HG03095 (cell line): ENCODE data around the gene HMMR.
A peak's percentile ranks its signal among the peaks of the same experiment; 100 is the strongest.
"Not testable (repeated sequence)": the region's sequence is repeated elsewhere in the genome, so short reads cannot be mapped to it uniquely, and the experiment has no call there.

Experiments
- ATAC-seq: cut with Tn5 transposase; IDR thresholded peaks from one replicate; pipeline ENCODE4 v1.9.1; 2021; ENCODE audit warnings: moderate library complexity; ENCODE audit not compliant: unreplicated experiment

Gene HMMR

GRCh38 chr5:163505368-163506094 is 45.1 kb downstream of the HMMR start, which contains the start of gene MAT2B:
Gene MAT2B, plus strand, starts transcription at chr5:163505619. Its CDS starts 68 bp downstream, at chr5:163505687.
- peak; percentile 84 for ATAC-seq

GRCh38 chr5:163506095-163506457 is 45.6 kb downstream of the HMMR start:
- ATAC-seq: peak; percentile 10

DNA sequence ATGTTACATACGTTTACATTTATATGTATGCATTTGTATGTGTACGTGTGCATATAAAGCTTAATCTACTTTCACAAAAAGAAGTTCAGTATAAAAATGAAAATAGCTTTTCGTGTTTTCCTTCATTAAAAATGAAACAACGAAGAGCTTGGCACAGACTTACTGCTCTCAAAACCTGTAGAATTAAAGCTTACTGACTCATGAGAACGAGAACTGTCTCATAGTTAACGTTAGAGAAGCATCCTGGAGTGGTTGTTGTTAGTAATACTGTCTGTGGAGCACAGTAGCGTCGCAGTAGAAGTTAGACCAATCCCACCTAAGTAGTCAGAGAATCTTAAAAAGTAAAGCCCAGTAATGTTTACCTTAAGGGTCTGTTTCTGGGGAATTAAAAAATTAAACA is 46.3 kb downstream of the HMMR start:
- no peak for ATAC-seq

GRCh38 chr5:163508753-163509152 is 48.3 kb downstream of the HMMR start:
- no peak for ATAC-seq

DNA sequence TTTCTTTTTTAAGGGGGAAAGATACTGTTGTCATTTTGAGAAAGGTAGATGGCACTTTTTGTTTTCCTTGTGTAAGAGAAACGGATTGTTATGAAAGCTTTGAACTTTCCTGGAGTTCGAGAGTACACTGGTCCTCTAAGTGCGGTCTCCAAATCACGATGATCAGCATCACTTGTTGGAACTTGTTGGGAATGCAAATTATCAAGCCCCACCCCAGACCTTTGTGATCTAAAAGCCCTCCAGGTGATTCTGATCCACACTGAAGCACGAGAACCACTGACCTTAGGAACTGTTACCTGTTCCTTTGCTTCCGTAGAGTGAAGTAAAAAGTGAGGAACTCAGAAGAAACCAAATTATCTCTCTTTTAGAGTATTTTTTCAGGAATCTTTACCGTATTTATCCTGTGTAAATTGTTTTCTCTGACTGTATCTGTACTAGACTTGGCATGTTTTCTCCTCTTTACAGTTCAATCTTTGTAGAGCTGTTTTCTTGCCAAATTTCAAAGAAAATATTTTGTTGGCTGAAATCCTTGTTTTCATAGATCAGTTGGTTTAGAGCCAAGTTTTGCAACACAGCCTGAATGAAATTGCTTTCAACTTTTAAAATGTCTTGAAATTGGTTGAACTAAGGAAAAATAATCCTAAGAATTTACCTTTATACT is 49.0 kb downstream of the HMMR start:
- ATAC-seq: no peak

DNA sequence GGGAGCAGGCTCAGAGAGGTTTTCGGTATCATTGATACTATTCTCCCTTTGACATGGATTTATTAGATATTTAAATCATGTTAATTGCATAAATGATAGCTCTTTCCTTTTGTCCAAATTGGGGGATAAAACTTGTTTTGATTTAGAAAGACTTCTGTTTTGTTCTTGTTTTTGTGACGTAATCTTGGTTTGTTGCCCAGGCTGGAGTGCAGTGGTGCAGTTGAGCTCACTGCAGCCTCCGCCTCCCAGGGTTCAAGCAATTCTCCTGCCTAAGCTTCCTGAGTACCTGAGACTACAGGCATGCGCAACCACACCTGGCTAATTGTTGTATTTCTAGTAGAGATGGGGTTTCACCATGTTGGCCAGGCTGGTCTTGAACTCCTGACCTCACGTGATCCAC is 52.1 kb downstream of the HMMR start:
- no peak for ATAC-seq

DNA sequence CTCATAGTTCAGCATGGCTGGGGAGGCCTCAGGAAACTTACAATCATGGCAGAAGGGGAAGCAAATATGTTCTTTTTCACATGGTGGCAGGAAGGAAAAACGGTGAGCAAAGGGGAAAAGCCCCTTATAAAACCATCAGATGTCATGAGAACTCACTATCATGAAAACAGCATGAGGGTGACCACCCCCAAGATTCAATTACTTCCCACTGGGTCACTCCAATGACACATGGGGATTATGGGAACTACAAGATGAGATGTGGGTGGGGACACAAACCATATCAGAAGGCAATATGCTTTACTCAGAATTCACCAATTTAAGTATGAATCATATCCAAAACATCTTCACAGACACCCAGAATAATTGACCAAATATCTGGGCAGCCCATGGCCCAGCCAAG is 64.7 kb downstream of the HMMR start:
- no peak for ATAC-seq

DNA sequence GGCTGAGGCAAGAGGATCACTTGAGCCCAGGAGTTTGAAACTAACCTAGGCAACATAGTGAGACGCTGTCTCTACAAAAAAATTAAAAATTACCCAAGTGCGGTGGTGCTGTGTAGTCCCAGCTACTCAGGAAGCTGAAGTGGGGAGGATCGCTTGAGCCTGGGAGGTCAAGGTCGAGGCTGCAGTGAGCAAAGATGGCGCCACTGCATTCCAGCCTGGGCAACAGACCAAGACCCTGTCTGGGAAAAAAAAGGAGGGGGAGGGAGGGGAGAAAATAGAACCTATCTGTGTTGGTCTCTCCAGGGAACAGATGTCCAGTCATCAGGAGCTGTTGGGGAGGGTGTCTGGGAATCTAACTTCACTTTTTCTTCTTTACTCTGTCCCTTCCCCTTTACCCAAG is 69.3 kb downstream of the HMMR start:
- ATAC-seq: no peak

GRCh38 chr5:163531272-163531671 is 70.8 kb downstream of the HMMR start:
- no peak for ATAC-seq

- no peak for ATAC-seq
Observed at GRCh38 chr5:163532171-163533084, 72.0 kb downstream of the HMMR start.

GRCh38 chr5:163533223-163533622 is 72.8 kb downstream of the HMMR start:
- no peak for ATAC-seq

DNA sequence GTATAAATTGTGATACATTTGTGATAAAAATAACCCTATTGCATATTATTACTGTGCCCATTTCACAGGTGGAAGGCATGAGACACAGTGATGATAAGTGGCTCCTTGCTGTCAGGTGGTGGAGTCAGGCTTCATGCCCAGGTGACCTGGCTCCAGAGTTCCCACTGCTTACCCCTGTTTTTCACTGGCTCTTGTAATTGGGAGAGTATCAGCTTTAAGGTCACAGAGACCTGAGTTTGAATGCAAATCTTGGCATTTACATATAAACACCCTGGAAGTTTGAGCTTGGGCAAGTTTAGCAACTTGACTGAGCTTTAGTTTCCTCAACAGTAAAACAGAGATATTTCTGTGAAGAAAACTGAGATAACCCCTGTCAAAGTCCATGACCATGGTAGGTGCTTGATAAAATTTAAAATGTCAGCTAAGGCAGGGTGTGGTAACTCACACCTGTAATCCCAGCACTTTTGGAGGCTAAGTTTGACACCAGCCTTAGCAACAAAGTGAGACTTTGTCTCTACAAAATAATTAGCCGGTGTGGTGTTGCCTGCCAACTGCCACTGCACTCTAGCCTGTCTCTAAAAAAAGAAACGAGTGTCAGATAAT is 74.2 kb downstream of the HMMR start:
- ATAC-seq: no peak

DNA sequence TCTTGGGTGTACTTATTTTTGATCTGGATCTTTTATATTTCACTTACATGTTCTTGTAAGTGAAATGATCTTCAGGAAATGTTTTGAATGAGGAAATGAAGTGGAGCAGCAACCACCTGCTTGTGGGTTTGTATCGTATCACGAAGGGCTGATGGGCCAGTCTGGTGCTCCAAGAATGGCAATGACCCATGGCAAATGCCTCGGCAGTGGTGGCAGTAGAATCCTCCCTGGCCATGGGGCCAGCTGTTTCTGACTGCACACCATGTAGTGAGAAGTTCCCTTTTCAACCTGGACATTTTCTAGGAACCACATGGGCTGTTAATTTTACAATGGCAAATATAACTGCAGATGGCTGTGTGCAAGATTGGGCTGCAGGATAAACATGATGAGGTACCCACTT is 74.9 kb downstream of the HMMR start:
- no peak for ATAC-seq

DNA sequence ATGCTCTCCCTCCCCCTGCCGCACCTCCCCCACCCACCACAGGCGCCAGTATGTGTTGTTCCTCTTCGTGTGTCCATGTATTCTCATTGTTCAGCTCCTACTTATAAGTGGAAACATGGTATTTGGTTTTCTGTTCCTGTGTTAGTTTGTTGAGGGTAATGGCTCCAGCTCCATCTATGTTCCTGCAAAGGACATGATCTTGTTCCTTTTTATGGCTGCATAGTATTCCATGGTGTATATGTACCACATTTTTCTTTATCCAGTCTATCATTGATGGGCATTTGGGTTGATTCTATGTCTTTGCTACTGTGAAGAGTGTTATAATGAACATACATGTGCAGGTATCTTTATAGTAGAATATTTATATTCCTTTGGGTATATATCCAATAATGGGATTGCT is 76.0 kb downstream of the HMMR start:
- ATAC-seq: not testable (repeated sequence)

- ATAC-seq: no peak
Observed at GRCh38 chr5:163540696-163541095, 80.3 kb downstream of the HMMR start.
